CD1c-positive myeloid dendritic cell (primary cell): Measurements from ENCODE around the gene HHLA2.
"Not testable (repeated sequence)": the region's sequence is repeated elsewhere in the genome, so short reads cannot be mapped to it uniquely, and the experiment has no call there.

ENCODE experiments used
- DNase-seq: peaks from one replicate; pipeline ENCODE4 v3.0.0-alpha.2; 2016; ENCODE audit errors: extremely low spot score

The HHLA2 gene, protein sequence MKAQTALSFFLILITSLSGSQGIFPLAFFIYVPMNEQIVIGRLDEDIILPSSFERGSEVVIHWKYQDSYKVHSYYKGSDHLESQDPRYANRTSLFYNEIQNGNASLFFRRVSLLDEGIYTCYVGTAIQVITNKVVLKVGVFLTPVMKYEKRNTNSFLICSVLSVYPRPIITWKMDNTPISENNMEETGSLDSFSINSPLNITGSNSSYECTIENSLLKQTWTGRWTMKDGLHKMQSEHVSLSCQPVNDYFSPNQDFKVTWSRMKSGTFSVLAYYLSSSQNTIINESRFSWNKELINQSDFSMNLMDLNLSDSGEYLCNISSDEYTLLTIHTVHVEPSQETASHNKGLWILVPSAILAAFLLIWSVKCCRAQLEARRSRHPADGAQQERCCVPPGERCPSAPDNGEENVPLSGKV

DNA sequence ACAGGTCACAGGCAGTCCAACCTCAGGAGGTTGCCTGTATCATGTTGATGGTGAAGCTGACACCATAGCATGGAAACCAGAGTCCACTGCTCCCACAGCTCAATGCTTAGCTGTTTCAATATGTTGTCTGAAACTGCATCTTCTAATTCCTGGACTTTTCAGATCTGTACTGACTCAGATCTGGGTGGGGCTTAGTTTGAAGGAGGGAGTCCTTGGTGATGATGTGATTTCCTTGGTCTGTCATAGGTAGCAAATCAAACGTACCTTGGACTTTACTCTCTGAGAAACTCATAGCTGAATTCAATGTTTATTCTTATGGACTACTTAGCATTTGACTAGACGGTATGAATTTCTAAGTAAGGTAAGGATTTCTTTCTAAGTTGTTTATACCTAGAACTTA, at the start of gene HHLA2:
HHLA2 (plus strand) TSS at position 310 of the 400 bp plus-strand sequence. CDS start 55,266 bp downstream, outside the sequence.
- DNase-seq, result no peak

DNA sequence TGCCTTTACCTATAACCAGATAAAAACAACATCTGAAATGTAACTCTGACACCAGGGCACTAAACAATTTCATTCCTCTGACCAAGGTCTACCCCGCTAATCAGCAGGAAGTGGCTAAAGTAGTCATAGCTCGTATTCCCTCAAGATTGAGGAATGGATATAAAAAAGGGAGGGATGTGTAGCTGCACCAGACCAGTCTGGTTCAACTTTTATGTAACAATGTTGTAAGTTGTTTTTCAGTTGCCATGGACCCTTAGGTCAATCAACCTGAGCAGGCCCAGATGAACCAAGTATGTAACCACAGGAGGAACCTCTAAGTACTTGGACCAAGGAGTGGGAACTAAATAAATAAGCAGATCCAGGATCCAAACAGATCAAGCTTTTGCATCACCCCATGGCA, 45.7 kb upstream of the HHLA2 start:
- DNase-seq, result no peak

DNA sequence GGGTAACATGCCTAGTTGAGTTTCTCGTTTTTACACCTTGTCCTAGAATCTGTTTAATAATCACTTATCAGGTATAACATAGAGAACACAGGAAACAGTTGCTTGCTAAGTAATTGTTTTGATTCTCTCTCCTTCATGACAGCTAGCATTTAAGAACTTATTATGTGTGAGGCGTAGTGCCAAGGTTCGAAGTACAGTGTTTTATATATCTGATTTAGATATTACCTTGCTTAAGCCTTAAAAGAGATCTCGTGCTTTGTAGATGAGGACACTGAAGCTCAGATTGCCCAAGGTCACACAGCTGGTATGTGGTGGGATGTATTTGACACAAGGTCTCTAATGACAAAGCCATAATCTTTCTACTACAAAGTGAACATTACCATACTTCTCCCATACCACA, 45.1 kb upstream of the HHLA2 start:
- DNase-seq, result no peak

DNA sequence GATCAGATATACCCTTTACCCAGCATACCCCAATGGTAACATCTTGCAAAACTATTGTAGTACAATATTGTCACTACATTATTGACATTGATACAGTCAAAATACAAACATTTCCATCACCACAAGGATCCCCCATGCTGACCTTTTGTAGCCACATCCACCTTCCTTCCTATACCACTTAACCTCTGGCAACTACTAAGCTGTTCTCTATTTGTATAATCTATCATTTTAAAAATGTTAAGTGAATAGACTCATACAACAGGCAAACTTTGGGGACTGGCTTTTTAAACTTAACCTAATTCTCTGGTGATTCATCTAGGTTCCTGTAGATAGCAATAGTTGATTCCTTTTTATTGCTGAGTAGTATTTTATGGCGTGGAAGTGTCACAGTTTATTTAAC, 44.5 kb upstream of the HHLA2 start:
- DNase-seq, result no peak

DNA sequence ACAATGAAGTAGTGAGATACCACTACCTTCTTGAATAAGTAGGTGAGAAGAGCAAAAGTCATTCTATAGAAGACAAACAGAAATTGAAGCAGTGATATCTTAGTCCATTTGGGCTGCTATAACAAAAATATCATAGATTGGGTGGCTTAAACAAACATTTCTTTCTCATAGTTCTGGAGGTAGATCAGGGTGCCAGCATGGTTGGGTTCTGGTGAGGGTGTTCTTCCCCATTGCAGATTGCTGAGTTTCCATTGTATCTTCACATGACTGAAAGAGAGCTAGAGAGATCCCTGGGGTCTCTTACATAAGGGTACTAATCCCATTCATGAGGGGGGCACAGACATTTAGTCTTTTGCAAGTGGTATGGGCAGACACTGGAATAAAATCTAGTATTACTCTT, 41.2 kb upstream of the HHLA2 start:
- DNase-seq, result no peak

DNA sequence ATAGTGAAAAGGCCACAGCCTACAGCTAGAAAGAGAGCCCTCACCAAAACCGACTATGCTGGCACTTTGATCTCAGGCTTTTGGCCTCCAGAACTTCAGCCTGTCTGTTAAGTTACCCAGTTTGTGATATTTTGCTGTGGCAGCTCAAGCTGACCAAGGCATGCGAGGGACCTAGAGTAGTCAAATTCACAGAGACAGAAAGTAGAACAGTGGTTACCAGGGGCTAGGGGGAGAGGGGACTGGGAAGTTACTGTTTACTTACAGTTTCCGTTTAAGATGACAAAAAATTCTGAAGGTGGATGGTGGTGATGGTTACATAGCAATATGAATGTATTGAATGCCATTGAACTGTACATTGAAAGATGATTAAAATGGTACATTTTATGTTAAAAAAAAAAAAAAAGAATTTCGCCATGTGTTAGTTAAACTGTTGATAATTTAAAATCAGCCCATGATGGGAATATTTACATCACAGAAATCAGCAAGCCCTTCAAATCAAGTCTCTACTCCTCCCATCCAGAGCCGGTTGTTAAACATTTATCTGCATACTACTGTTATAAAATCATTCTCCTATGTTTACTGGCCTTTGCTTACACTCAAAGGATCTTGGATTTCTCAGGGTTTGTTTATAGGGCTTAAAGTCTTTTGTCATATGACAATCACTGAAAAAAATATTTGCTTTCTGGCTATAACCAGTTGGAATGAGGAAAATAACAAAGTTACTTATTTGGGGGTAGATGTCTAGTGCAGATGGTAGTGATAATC, 31.6 kb upstream of the HHLA2 start:
- not testable (repeated sequence) for DNase-seq

DNA sequence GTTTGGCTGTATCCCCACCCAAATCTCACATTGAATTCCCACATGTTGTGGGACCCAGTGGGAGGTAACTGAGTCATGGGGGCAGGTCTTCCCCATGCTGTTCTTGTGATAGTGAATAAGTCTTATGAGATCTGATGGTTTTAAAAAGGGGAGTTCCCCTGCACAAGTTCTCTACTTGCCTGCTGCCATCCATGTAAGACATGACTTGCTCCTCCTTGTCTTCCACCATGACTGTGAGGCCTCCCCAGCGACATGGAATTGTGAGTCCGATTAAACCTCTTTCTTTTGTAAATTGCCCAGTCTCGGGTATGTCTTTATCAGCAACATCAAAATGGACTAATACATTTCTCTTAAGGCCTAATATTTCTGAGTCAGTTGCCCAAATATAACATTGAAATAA, 28.1 kb upstream of the HHLA2 start:
- DNase-seq, result not testable (repeated sequence)

DNA sequence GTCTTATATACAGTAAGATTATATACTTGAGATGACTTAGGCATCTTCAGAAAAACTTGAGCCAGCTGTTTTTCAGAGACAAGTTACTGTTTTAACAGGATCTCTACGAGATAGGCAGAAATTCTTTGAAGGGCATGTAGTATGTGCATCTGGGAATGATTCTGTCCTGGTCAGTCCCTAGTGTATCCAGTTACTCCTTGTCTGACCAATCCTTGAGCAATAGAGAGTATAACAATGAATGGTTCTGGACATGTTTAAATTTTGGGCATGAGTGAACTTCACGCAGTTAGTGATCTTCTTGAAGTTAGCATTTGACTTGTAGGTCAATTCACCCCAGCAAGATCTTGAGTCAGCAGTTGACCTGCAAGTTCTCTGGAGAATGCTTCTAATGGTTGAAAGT, 24.7 kb upstream of the HHLA2 start:
- DNase-seq, result no peak

DNA sequence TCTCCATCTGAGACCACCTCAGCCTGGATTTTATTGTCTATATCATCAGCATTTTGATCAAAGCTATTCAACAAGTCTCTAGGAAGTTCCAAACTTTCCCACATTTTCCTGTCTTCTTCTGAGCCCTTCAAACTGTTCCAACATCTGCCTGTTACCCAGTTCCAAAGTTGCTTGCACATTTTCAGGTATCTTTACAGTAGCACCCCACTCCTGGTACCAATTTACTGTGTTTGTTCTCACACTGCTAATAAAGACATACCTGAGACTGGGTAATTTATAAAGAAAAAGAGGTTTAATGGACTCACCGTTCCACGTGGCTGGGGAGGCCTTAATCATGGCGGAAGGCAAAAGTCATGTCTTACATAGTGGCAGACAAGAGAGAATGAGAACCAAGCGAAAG, 17.3 kb upstream of the HHLA2 start:
- DNase-seq, result not testable (repeated sequence)

DNA sequence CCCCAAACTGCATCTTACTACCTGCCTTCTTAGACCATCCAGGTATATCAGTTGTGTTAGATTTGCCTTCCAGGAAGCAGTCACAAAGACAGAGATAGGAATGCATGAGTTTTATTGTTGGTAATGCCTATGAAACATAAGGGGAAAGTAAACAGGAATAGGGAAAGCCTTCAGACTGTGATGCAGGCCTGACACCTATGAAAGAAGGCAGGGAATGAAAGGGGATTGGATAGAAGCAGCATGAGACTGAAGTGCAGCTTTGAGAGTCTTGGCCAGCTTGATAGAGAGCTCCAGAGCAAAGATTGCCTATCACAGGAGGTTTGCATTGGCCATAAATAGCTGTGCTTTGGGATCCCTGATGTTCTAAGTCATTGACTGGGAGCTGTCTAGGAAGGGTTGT, 15.9 kb upstream of the HHLA2 start:
- no peak for DNase-seq

DNA sequence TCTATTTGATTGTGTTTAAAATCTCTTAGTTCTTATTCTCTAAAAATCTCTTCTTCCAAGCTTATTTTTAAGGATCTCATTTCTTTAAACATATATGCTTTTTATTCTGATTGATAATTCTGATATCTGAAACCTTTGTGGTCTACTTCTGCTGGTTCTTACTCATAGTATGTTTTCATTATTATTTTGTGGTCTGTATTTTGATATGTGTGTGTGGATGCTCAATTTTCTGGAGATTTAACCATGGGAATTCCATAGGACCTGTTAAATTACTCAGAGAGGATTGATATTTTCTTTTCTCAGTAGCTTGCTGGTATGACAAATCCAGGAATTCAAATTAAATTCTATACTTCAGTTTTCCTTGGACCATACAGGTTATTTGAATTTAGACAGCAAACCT, 14.7 kb upstream of the HHLA2 start:
- no peak for DNase-seq

DNA sequence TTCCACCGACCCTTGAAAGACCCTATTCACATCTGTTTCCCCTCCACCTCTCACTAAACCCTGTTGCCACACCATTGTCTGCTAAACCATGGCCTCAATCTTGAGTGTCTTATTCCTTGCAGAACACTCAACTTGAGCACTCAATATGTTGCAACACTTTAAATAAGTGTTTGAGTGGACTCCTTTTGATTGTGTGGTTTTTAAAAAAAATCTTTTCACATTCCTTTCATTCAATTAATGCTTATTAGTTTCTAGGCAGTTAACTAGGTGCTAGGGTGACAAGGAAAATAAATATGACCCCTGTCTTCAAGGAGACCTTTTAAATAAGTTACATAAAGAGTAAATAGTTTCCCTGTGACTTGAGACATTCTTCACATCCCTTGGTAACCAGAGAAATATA, 13.3 kb upstream of the HHLA2 start:
- no peak for DNase-seq

DNA sequence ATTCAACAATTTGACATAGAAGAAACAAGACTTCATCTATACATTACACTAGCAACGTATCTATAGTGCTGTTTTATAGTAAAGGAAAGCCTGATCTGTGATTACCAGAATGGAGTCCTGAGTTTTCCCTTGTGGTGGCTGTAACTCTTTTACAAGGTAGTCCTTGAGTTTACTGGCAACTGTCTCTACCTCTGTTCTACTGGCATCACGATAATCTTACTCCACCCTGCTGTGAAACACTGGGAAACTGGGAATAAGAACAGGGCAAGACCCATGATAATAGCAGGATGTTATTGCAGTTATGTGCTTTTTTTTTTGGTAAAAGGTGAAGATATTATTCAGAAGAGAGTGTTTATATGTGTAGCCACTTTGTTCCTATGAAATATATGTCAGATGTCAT, 12.4 kb upstream of the HHLA2 start:
- no peak for DNase-seq

DNA sequence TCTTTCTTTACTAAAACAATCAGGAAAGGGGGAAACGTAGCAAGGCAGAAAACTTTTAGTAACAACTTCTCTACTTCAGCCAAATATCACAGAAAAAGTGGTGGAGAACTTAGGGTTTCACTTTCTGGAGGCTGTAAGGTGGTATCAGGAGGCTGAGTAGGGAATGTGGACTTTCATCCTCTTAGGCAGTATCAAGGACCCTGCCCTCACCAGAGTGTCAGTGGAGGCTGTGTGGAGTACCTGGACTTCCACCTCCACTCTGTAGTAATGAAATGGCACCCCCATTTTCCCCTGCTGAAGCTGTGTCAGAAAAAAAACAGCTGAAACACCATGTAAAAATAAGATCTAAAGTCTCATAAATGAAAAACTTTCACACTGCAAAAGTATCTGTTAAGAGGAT, 11.2 kb upstream of the HHLA2 start:
- no peak for DNase-seq

DNA sequence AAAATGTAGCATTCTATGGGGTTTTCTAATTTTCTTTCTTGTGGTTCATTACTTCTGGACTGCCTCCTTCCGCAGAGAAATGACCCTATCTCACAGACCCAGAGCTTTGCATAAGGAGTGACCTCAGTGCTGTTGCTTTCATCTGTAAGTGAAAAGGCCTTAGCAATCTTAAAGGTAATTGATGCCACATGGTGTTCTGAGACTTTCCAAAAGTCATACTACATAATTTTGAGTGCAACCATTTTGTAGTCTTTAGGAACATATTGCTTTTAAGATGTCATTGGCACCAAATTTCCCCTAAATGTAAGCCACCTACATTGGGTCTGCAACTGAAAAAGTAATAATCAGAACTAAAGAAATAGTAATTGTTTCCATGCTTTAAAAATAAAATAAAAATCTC, 9.2 kb upstream of the HHLA2 start:
- DNase-seq, result no peak

DNA sequence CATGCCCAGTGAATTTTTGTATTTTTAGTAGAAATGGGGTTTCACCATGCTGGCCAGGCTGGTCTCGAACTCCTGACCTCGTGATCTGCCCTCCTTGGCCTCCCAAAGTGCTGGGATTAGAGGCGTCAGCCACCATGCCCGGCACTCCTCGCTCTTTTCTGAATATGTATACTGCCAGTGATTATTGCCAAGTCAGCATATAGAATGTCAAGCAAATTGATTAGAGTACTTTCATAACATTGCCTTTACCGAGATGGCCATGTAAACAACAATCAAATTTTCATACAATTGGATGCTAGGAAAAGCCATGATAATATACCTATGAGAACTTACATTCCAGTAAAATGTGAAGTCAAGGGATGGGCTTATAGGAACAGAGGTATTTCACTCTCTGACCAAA, 8.2 kb upstream of the HHLA2 start:
- DNase-seq, result not testable (repeated sequence)

DNA sequence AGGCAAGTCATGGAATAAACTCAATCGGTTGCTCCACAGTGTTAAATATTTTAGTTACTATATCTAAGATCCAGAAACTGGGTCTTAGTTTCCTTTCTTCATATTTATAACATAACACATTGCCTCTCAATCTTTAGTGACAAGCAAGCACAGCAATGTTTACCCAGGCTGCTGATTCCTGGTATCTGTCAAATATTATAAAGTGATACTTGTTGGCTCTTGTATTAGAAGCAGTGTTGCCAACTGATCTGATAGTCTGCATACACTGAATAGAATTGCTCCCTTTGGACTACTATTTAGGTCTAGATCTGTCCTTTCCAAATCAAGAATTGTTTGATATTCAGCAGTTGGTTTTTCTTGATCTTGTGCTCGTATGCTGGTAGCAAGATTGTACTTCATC, 7.2 kb upstream of the HHLA2 start:
- DNase-seq, result no peak

DNA sequence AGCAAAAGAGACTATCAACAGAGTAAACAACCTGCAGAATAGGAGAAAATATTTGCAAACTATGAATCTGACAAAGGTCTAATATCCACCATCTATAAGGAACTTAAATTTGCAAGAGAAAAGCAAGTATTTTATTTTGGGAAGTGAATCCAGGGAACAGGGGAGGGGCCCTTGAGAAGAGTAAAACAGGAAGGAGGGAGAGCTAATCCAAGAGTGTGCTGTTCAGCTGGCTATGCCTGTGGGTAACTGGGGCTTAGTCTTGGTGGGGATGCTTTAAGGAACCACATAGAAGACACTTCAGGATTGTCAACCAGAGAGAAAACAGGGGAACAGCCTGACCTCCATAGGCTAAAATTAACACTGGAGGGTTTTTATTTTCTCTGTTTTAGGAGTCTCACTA, 3.9 kb upstream of the HHLA2 start:
- DNase-seq, result peak; percentile 80

DNA sequence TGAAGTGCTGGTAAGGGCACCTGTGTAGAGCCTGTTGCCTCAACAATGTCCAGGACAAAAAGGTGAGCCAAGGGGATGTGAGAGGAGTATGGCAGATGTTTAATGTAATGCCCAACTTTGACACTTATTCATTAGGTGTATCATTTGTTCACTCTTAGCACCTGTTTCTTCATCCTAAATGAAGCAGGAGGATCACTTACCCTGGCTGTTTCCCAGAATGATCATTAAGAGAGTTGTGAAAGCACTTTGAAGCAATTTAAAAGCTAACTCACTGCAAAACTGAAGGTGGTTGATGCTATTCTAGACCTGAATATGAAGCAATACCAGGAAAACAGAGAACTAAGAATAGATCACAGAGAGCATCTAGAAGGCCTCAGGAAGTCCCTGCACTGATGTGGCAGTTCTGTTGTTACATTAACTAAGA, 3.4 kb upstream of the HHLA2 start:
- DNase-seq, result peak; percentile 80

DNA sequence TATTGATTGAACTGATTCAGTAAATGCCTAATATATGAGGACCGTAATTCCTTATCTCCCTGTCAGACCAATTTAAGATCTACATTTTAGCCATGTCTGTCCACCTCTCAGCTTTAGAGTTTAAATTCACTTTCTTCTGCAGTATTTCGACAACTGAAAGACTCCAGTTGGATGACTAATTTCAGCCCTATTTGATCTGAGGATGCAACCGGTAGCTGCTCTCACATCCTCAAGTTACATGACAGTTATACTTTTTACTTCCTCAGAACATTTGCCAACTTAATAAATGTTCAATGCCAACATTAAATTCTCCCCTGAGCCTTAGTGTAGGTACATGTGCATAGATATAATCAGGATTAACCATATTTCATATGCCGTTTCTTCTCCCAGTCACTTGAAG, 2.5 kb upstream of the HHLA2 start:
- peak; percentile 88 for DNase-seq

DNA sequence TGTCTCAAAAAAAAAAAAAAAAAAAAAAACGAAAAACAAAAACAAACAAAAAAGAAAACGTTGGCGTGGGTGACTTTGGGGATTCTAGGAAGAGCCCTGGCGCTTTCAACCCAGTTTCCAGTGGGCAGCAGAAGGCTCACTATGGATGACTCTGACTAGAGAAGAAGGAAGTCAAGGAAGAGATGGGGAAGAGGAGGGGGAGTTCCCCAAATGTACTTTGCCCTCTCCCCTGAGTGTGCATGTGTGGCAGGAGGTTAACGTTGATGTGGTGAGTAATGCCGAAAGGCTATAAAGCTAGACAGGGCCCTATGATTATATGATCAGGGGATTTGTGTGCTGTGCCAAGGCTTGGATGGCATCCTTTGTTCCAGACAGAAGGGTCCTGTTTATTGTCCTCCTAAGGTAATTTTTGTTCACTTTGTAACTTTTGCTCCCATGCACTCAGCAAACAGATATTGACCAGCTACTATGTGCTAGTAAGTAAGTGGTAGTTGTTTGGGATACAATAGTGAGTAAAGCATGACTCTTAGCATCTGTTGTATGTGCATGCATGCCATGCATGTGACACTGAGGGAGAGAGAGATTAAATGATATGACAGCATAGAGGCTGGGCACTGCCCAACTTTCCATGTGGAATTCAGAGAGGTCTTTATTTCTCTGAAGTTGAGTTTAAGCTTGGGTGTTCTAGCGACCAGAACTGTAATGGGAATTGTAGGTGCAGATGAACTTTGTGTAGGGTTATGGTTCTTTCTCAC, 750 bp upstream of the HHLA2 start:
- peak; percentile 62 for DNase-seq

DNA sequence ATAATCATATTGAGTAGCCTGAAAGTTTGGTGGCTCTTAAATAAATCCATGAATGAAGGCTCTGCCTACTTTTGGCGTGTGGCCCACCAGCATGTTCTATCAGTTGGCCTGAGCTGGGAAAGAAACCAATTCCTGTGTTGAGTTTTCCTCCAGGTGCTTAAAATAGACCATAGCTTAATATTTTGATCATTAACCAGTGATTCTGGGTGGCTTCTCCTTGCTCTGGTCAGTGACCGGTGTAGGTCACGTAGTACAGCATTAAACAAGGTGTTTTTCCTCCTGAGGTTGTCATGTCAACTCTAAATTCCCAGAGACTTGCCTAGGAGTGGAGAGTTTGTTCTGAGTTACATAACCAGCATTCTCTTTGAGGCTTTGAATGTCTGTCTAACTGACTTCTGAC, 1.3 kb downstream of the HHLA2 start:
- no peak for DNase-seq

DNA sequence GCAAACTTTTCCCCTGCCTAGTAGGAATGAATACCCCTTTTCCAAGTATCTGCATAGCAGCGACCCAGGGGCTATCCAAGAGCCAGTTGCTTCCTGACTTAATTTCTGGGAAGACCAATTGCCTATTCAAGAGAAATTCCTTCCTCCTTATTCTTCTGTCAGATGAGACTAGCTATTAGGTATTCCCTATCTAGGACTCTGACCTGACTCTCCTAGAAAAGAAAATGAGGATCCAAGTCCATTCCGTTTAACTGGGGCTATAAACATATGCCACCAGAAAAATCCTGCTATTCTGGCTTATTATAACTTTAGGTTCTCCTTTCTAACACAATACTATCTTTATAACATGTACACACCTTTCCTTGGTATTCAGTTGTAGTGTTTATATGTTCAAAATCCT, 1.7 kb downstream of the HHLA2 start:
- no peak for DNase-seq
